Measurements from ENCODE around the gene ZFHX2. TPM values are rescaled to one million over a fixed set of nuclear protein-coding genes. Genes with fewer than 3 reads are reported as not detected.
"Not testable (repeated sequence)": the region's sequence is repeated elsewhere in the genome, so short reads cannot be mapped to it uniquely, and the experiment has no call there.

Gene ZFHX2
- 1 to 10 TPM in 1 of 2 experiments, under 1 TPM in 1; 0.97 to 1.3 TPM for total RNA-seq

- ChIA-PET CTCF (interaction anchor here (0.7 to 1.2 kb wide), 3 partner anchors 12 to 158 kb away, joined by 3 to 5 read pairs (median 5); no protein-coding TSS in a partner anchor), POLR2A (interaction anchor here (0.7 kb wide), 1 partner anchor 66 kb away, joined by 6 read pairs; no protein-coding TSS in a partner anchor)
Measured at GRCh38 chr14:23551266-23552028, at the start of gene ZFHX2. Gene ZFHX2 (minus strand): TSS chr14:23551765. CDS start chr14:23535325, 16,440 bp downstream.

- ChIA-PET POLR2A (no interaction called here), CTCF (no interaction called here)
Measured at GRCh38 chr14:23600806-23601205, 49.2 kb upstream of the ZFHX2 start.

- POLR2A ChIA-PET, result no interaction called here
Measured at GRCh38 chr14:23600322-23600707, 48.8 kb upstream of the ZFHX2 start.

GRCh38 chr14:23594191-23594590 is 42.6 kb upstream of the ZFHX2 start:
- CTCF ChIA-PET, result interaction anchor here (1.5 kb wide), 1 partner anchor 38 kb away, joined by 4 read pairs; no protein-coding TSS in a partner anchor
- POLR2A ChIA-PET, result not testable (repeated sequence)

More at GRCh38 chr14:23600322-23600707, 48.8 kb upstream of the ZFHX2 start:
- CTCF ChIA-PET, result no interaction called here

GRCh38 chr14:23590198-23590597 is 38.6 kb upstream of the ZFHX2 start:
- POLR2A ChIA-PET, result interaction anchor here (0.7 kb wide), 1 partner anchor 93 kb away, joined by 6 read pairs; no protein-coding TSS in a partner anchor
- CTCF ChIA-PET, result interaction anchor here (1.1 to 3.6 kb wide), 2 partner anchors 42 to 341 kb away, joined by 3 to 33 read pairs; no protein-coding TSS in a partner anchor

- ChIA-PET CTCF (interaction anchor here (0.9 to 3.6 kb wide), 11 partner anchors 14 to 340 kb away, joined by 3 to 33 read pairs (median 3); no protein-coding TSS in a partner anchor), POLR2A (interaction anchor here (1.3 kb wide), 1 partner anchor 17 kb away, joined by 4 read pairs; no protein-coding TSS in a partner anchor)
Measured at GRCh38 chr14:23589606-23590005, 38.0 kb upstream of the ZFHX2 start.

GRCh38 chr14:23588884-23589598 is 37.5 kb upstream of the ZFHX2 start:
- ChIA-PET CTCF (interaction anchor here (0.6 to 3.6 kb wide), 15 partner anchors 14 to 341 kb away, joined by 3 to 33 read pairs (median 3); no protein-coding TSS in a partner anchor), POLR2A (interaction anchor here (1.3 kb wide), 1 partner anchor 17 kb away, joined by 4 read pairs; no protein-coding TSS in a partner anchor)

- CTCF ChIA-PET, POLR2A ChIA-PET: not testable (repeated sequence)
Measured at GRCh38 chr14:23584527-23585203, 33.1 kb upstream of the ZFHX2 start.

- CTCF ChIA-PET, POLR2A ChIA-PET: not testable (repeated sequence)
Measured at GRCh38 chr14:23583761-23584526, 32.4 kb upstream of the ZFHX2 start.

GRCh38 chr14:23582906-23583760 is 31.6 kb upstream of the ZFHX2 start:
- ChIA-PET POLR2A (no interaction called here), CTCF (no interaction called here)

GRCh38 chr14:23580948-23581281 is 29.4 kb upstream of the ZFHX2 start:
- ChIA-PET POLR2A (no interaction called here), CTCF (interaction anchor here (1.0 kb wide), 1 partner anchor 19 kb away, joined by 3 read pairs; no protein-coding TSS in a partner anchor)

- ChIA-PET POLR2A (no interaction called here), CTCF (interaction anchor here (0.5 kb wide), 1 partner anchor 580 kb away, joined by 4 read pairs; no protein-coding TSS in a partner anchor)
Measured at GRCh38 chr14:23580152-23580926, 28.8 kb upstream of the ZFHX2 start.

- POLR2A ChIA-PET, result no interaction called here
- CTCF ChIA-PET, result interaction anchor here (0.5 kb wide), 1 partner anchor 579 kb away, joined by 4 read pairs; no protein-coding TSS in a partner anchor
Measured at GRCh38 chr14:23579739-23580138, 28.2 kb upstream of the ZFHX2 start.

GRCh38 chr14:23579311-23579630 is 27.7 kb upstream of the ZFHX2 start:
- CTCF ChIA-PET, result no interaction called here
- POLR2A ChIA-PET, result no interaction called here

GRCh38 chr14:23578560-23579310 is 27.2 kb upstream of the ZFHX2 start, which contains the start of gene JPH4:
Gene JPH4 (minus strand): TSS chr14:23578790. CDS start chr14:23577453, 1,337 bp downstream.
- POLR2A ChIA-PET, result no interaction called here

GRCh38 chr14:23577710-23578392 is 26.3 kb upstream of the ZFHX2 start:
- ChIA-PET POLR2A (interaction anchor here (1.0 kb wide), 1 partner anchor 11 kb away, joined by 4 read pairs; no protein-coding TSS in a partner anchor), CTCF (interaction anchor here (0.6 kb wide), 1 partner anchor 14 kb away, joined by 3 read pairs; no protein-coding TSS in a partner anchor)

More at GRCh38 chr14:23578560-23579310, 27.2 kb upstream of the ZFHX2 start, which contains the start of gene JPH4:
- CTCF ChIA-PET, result no interaction called here
